GM23338 (cell line): ENCODE data around the gene STAM2. TPM values are rescaled to one million over a fixed set of nuclear protein-coding genes. Genes with fewer than 3 reads are reported as not detected.
A peak's percentile ranks its signal among the peaks of the same experiment; 100 is the strongest.
"Not testable (repeated sequence)": the region's sequence is repeated elsewhere in the genome, so short reads cannot be mapped to it uniquely, and the experiment has no call there.

ENCODE experiments used
- ATAC-seq: fragments of 200-7000 bp; cut with Tn5 transposase; 3 replicates; pipeline ENCODE4 v1.9.1; 2020
- DNase-seq: peaks from one replicate; pipeline ENCODE4 v3.0.0-alpha.2; 2015; ENCODE audit warnings: low spot score
- H2AFZ ChIP-seq: fragments of 200-600 bp; sonication (generic); 2 replicates; pipeline ENCODE4 v1.8.0; 2016; ENCODE audit warnings: antibody characterized with exemption, mild to moderate bottlenecking, moderate library complexity
- H3F3A ChIP-seq: fragments of 200-600 bp; sonication (generic); replicated peaks from 2 replicates; pipeline ENCODE4 v1.8.0; 2017; ENCODE audit warnings: antibody characterized with exemption, mixed run types, low read depth
- H3K27ac ChIP-seq: fragments of 200-600 bp; sonication (generic); 2 replicates; pipeline ENCODE4 v1.6.1; 2016; ENCODE audit warnings: low read depth
- H3K27me3 ChIP-seq: fragments of 200-600 bp; sonication (generic); 2 replicates; pipeline ENCODE4 v1.8.0; 2016; ENCODE audit warnings: mild to moderate bottlenecking, mixed run types, moderate library complexity; ENCODE audit not compliant: insufficient read depth
- H3K36me3 ChIP-seq: fragments of 200-600 bp; sonication (generic); 2 replicates; pipeline ENCODE4 v1.8.0; 2016; ENCODE audit warnings: mild to moderate bottlenecking; ENCODE audit not compliant: insufficient read depth
- H3K4me1 ChIP-seq: fragments of 200-600 bp; sonication (generic); 2 replicates; pipeline ENCODE4 v1.8.0; 2016; ENCODE audit warnings: mild to moderate bottlenecking, moderate library complexity; ENCODE audit not compliant: insufficient read depth
- H3K4me2 ChIP-seq: fragments of 200-600 bp; sonication (generic); 2 replicates; pipeline ENCODE4 v1.7.1; 2017; ENCODE audit warnings: mixed run types
- H3K4me3 ChIP-seq: fragments of 200-600 bp; sonication (generic); 2 replicates; pipeline ENCODE4 v1.6.1; 2016; ENCODE audit warnings: mixed run types
- H3K79me2 ChIP-seq: fragments of 200-600 bp; sonication (generic); replicated peaks from 2 replicates; pipeline ENCODE4 v1.8.0; 2017; ENCODE audit warnings: mild to moderate bottlenecking; ENCODE audit not compliant: insufficient read depth
- H3K9me2 ChIP-seq: fragments of 200-600 bp; sonication (generic); 2 replicates; pipeline ENCODE4 v1.8.0; 2017; ENCODE audit not compliant: insufficient read depth
- H4K20me1 ChIP-seq: fragments of 200-600 bp; sonication (generic); replicated peaks from 2 replicates; pipeline ENCODE4 v1.8.0; 2017; ENCODE audit warnings: mild to moderate bottlenecking; ENCODE audit not compliant: insufficient read depth
- H3K27ac Mint-ChIP-seq: 2 replicates; pipeline ENCODE4 v1.8.0; 2020; ENCODE audit warnings: inconsistent platforms, mild to moderate bottlenecking, moderate library complexity, mixed read lengths
- H3K27me3 Mint-ChIP-seq: 3 replicates; pipeline ENCODE4 v1.8.0; 2022; ENCODE audit warnings: low read depth, mild to moderate bottlenecking, moderate library complexity, mixed read lengths, inconsistent platforms; ENCODE audit not compliant: insufficient read depth, poor library complexity
- H3K36me3 Mint-ChIP-seq: 3 replicates; pipeline ENCODE4 v1.8.0; 2021; ENCODE audit warnings: low read depth, mild to moderate bottlenecking, inconsistent platforms, moderate library complexity, mixed read lengths
- H3K4me1 Mint-ChIP-seq: 3 replicates; pipeline ENCODE4 v1.8.0; 2020; ENCODE audit warnings: mild to moderate bottlenecking, inconsistent platforms, mixed read lengths
- H3K4me3 Mint-ChIP-seq: 3 replicates; pipeline ENCODE4 v1.8.0; 2021; ENCODE audit warnings: moderate library complexity, mild to moderate bottlenecking, inconsistent platforms, mixed read lengths
- H3K9me3 Mint-ChIP-seq: 3 replicates; pipeline ENCODE4 v1.8.0; 2020; ENCODE audit warnings: moderate library complexity, mild to moderate bottlenecking, inconsistent platforms, mixed read lengths
- CREB1 ChIP-seq: fragments of 250-450 bp; sonication (Bioruptor Pico); IDR thresholded peaks from 2 replicates; pipeline ENCODE4 v1.5.0; 2020; ENCODE audit warnings: low read depth, mild to moderate bottlenecking, moderate library complexity
- CTCF ChIP-seq, 2 experiments: fragments of 200-600 bp in 1 of 2; sonication (generic) in 1 of 2; conservative IDR thresholded peaks; 2 replicates each; pipeline versions ENCODE4 v1.5.1 to v1.6.1; 2016 to 2017; ENCODE audit warnings: antibody characterized with exemption in 2 of 2, low read depth in 2 of 2, mild to moderate bottlenecking in 2 of 2, moderate library complexity in 1 of 2
- ETS1 ChIP-seq: IDR thresholded peaks from 2 replicates; pipeline ENCODE4 v1.6.1; 2016; ENCODE audit warnings: antibody characterized with exemption
- EZH2 ChIP-seq: fragments of 200-600 bp; sonication (generic); IDR thresholded peaks from one replicate; pipeline ENCODE4 v1.8.0; 2017; ENCODE audit warnings: antibody characterized with exemption, mild to moderate bottlenecking, low read depth; ENCODE audit not compliant: unreplicated experiment
- EZH2phosphoT487 ChIP-seq: fragments of 200-600 bp; sonication (generic); IDR thresholded peaks from one replicate; pipeline ENCODE4 v1.8.1; 2018; ENCODE audit warnings: antibody characterized with exemption; ENCODE audit not compliant: unreplicated experiment
- JUNB ChIP-seq: IDR thresholded peaks from one replicate; pipeline ENCODE4 v1.6.1; 2016; ENCODE audit warnings: antibody characterized with exemption; ENCODE audit not compliant: unreplicated experiment
- NANOG ChIP-seq: IDR thresholded peaks from 2 replicates; pipeline ENCODE4 v1.6.1; 2016; ENCODE audit warnings: antibody characterized with exemption, borderline replicate concordance
- polyA plus RNA-seq: library from polyadenylated mRNA; unstranded; fragments of >200 nt; fragmentation: Nextera tagmentation; extraction: Ambion mirVana; gene quantifications from 2 replicates; pipeline ENCODE4 v1.2.1, GENCODE V29; 2016
- total RNA-seq: library from RNA; depleted of rRNA; stranded (reverse); fragments of >200 nt; shearing (Covaris generic); gene quantifications from 2 replicates; pipeline ENCODE4 v1.2.3, GENCODE V29; 2014

The STAM2 gene
- total and polyA plus RNA-seq, 2 experiments from 2014 or later, result 4.6 to 18.2 TPM

- Histone ChIP-seq H3K27me3 (peaks cover 12% of the 10 kb centered on the region), H3K4me2 (no peak overlapping the region), H4K20me1 (no peaks in the 10 kb centered on the region), H3K4me3 (no peak overlapping the region), H3F3A (no peaks in the 10 kb centered on the region), H3K36me3 (no peaks in the 10 kb centered on the region), H3K27ac (no peak overlapping the region), H3K4me1 (no peaks in the 10 kb centered on the region), H3K9me2 (no peaks in the 10 kb centered on the region; the same call in 1 of the 2 replicates), H3K79me2 (no peaks in the 10 kb centered on the region), H2AFZ (no peak overlapping the region)
- TF ChIP-seq CTCF (conservative IDR thresholded peaks at IDR 0.05; ENCODE audit: low read depth in 2 of 2) (peak; percentile 83 to 86), ETS1 (no peak), EZH2 (no peak), NANOG (no peak), EZH2phosphoT487 (no peak)
- H3K4me1 Mint-ChIP-seq, result no peaks in the 10 kb centered on the region
- no peak overlapping the region for H3K4me3 Mint-ChIP-seq
- peak; percentile 58 for DNase-seq
- peaks cover 15% of the 10 kb centered on the region for H3K9me3 Mint-ChIP-seq
- H3K36me3 Mint-ChIP-seq, result peaks cover 5% of the 10 kb centered on the region; the same call in 1 of the 3 replicates
- H3K27ac Mint-ChIP-seq, result no peak overlapping the region
- ATAC-seq, result peak; percentile 52; the same call in 1 of the 3 replicates
- H3K27me3 Mint-ChIP-seq, result peaks cover 13% of the 10 kb centered on the region
These were observed 14.3 kb upstream of the STAM2 start for GRCh38 chr2:152189622-152190495.

- H3K27ac Mint-ChIP-seq, H3F3A ChIP-seq, ATAC-seq, H3K4me2 ChIP-seq, H3K4me3 Mint-ChIP-seq, H4K20me1 ChIP-seq, H3K36me3 ChIP-seq, H3K4me3 ChIP-seq, H3K9me2 ChIP-seq, DNase-seq, H3K4me1 ChIP-seq, H3K27ac ChIP-seq, H2AFZ ChIP-seq, H3K79me2 ChIP-seq: not testable (repeated sequence)
- Mint-ChIP-seq H3K27me3 (peaks cover 25% of the 10 kb centered on the region), H3K4me1 (peaks cover 11% of the 10 kb centered on the region; the same call in 2 of the 3 replicates), H3K9me3 (peaks cover 44% of the 10 kb centered on the region), H3K36me3 (peaks cover 16% of the 10 kb centered on the region; the same call in 2 of the 3 replicates)
- H3K27me3 ChIP-seq, result peaks cover 33% of the 10 kb centered on the region
These were observed 11.2 kb upstream of the STAM2 start for GRCh38 chr2:152186808-152187207.

DNA sequence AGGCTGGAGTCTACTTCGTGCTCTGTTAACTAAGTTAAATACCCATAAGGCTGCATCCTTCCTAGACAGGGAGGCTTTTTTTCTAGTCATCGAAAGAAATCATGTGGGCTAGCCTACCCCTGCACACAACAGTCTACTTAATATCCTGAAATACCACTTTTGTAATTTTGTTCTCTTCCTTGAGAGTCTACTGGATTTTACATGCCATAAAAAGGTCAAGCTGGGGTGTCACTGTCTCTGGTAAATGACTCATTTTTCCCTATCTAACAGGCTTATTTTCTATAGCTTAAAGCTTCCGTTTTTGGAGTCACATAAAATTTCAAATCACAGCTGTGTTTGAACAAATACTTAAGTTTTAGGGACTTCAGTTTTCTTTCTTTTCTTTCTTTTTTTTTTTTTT is 10.7 kb upstream of the STAM2 start:
- Histone ChIP-seq H3K27ac (no peak overlapping the region), H3K4me2 (no peak overlapping the region), H3K79me2 (no peaks in the 10 kb centered on the region), H3K27me3 (peaks cover 36% of the 10 kb centered on the region), H2AFZ (no peak overlapping the region), H3K36me3 (no peaks in the 10 kb centered on the region), H3K4me3 (no peak overlapping the region), H3K9me2 (peaks cover 4% of the 10 kb centered on the region; the same call in 1 of the 2 replicates), H3F3A (peaks cover 4% of the 10 kb centered on the region), H3K4me1 (no peaks in the 10 kb centered on the region), H4K20me1 (no peaks in the 10 kb centered on the region)
- Mint-ChIP-seq H3K36me3 (peaks cover 18% of the 10 kb centered on the region; the same call in 2 of the 3 replicates), H3K9me3 (peaks cover 47% of the 10 kb centered on the region), H3K27ac (no peak overlapping the region), H3K4me1 (peaks cover 11% of the 10 kb centered on the region; the same call in 2 of the 3 replicates), H3K27me3 (peaks cover 28% of the 10 kb centered on the region), H3K4me3 (no peak overlapping the region)
- DNase-seq, result no peak
- no peak for ATAC-seq
- TF ChIP-seq ETS1 (no peak), CREB1 (CRISPR knock-in tag) (no peak), NANOG (no peak), EZH2 (no peak), CTCF (conservative IDR thresholded peaks at IDR 0.05; ENCODE audit: low read depth in 2 of 2) (no peak), JUNB (no peak)
